Neuronal stem cell (in vitro differentiated cells): Measurements from ENCODE around the gene SUPT6H.
A peak's percentile ranks its signal among the peaks of the same experiment; 100 is the strongest.

Experiments used
- DNase-seq: peaks from one replicate; pipeline ENCODE4 v3.0.0-alpha.2; 2013; ENCODE audit warnings: low spot score
- H2AFZ ChIP-seq: one replicate; pipeline ENCODE4 v1.6.1; 2013; ENCODE audit warnings: mild to moderate bottlenecking, low read length, inconsistent platforms
- H2AK5ac ChIP-seq: 2 replicates; pipeline ENCODE4 v1.6.1; 2013; ENCODE audit warnings: low read depth, mild to moderate bottlenecking, inconsistent platforms, low read length, moderate library complexity, mixed read lengths
- H2BK120ac ChIP-seq: 2 replicates; pipeline ENCODE4 v1.6.1; 2013; ENCODE audit warnings: low read depth, mild to moderate bottlenecking, inconsistent platforms, low read length, moderate library complexity, mixed read lengths
- H2BK12ac ChIP-seq: one replicate; pipeline ENCODE4 v1.6.1; 2013; ENCODE audit warnings: low read length, inconsistent platforms
- H2BK15ac ChIP-seq: 2 replicates; pipeline ENCODE4 v1.6.1; 2013; ENCODE audit warnings: mild to moderate bottlenecking, low read length, inconsistent platforms, mixed read lengths
- H2BK5ac ChIP-seq: one replicate; pipeline ENCODE4 v1.6.1; 2013; ENCODE audit warnings: inconsistent platforms, mild to moderate bottlenecking, low read length, moderate library complexity
- H3K14ac ChIP-seq: one replicate; pipeline ENCODE4 v1.6.1; 2013; ENCODE audit warnings: low read length, inconsistent platforms
- H3K18ac ChIP-seq: 2 replicates; pipeline ENCODE4 v1.6.1; 2013; ENCODE audit warnings: low read length, inconsistent platforms
- H3K23ac ChIP-seq: 2 replicates; pipeline ENCODE4 v1.6.1; 2013; ENCODE audit warnings: low read depth, mild to moderate bottlenecking, mixed read lengths, low read length, inconsistent platforms; ENCODE audit not compliant: poor library complexity
- H3K27ac ChIP-seq: replicated peaks from 3 replicates; pipeline ENCODE4 v1.5.1; 2013; ENCODE audit warnings: low read length, inconsistent platforms
- H3K27me3 ChIP-seq, 3 experiments: 2 replicates each; pipeline ENCODE4 v1.6.1; 2013; ENCODE audit warnings: low read length in 3 of 3, mild to moderate bottlenecking in 2 of 3, inconsistent platforms in 1 of 3, low read depth in 1 of 3, mixed read lengths in 1 of 3, moderate library complexity in 1 of 3; ENCODE audit not compliant: control insufficient read depth in 3 of 3, insufficient read depth in 3 of 3
- H3K36me3 ChIP-seq, 2 donors: replicated peaks in 1 of 2; 2 replicates each; pipeline ENCODE4 v1.6.1; 2013; ENCODE audit warnings: low read length in 2 of 2; ENCODE audit not compliant: control insufficient read depth in 2 of 2, insufficient read depth in 2 of 2
- H3K4ac ChIP-seq: 2 replicates; pipeline ENCODE4 v1.6.1; 2013; ENCODE audit warnings: inconsistent platforms, mild to moderate bottlenecking, low read length, moderate library complexity
- H3K4me1 ChIP-seq, 2 donors: 1 replicate in 1 of 2; 2 replicates in 1 of 2; pipeline ENCODE4 v1.6.1; 2013; ENCODE audit warnings: low read length in 2 of 2, low read depth in 1 of 2; ENCODE audit not compliant: control insufficient read depth in 2 of 2, insufficient read depth in 1 of 2
- H3K4me2 ChIP-seq: one replicate; pipeline ENCODE4 v1.6.1; 2013; ENCODE audit warnings: mild to moderate bottlenecking, low read length, inconsistent platforms; ENCODE audit not compliant: insufficient read depth, poor library complexity, severe bottlenecking
- H3K4me3 ChIP-seq, 2 donors: 2 replicates each; pipeline ENCODE4 v1.5.1; 2013; ENCODE audit warnings: low read length in 2 of 2, mild to moderate bottlenecking in 2 of 2, inconsistent platforms in 1 of 2, moderate library complexity in 1 of 2
- H3K79me1 ChIP-seq: one replicate; pipeline ENCODE4 v1.6.1; 2013; ENCODE audit warnings: low read depth, mild to moderate bottlenecking, inconsistent platforms, low read length, moderate library complexity
- H3K9ac ChIP-seq: one replicate; pipeline ENCODE4 v1.6.1; 2013; ENCODE audit warnings: mild to moderate bottlenecking, low read depth, low read length, inconsistent platforms; ENCODE audit not compliant: poor library complexity
- H3K9me3 ChIP-seq, 2 donors: replicated peaks in 1 of 2; 2 replicates each; pipeline versions ENCODE3 to v1.6.1; 2013; ENCODE audit warnings: low read length in 2 of 2, mild to moderate bottlenecking in 2 of 2, inconsistent platforms in 1 of 2, low read depth in 1 of 2, mixed read lengths in 1 of 2, moderate library complexity in 1 of 2; ENCODE audit not compliant: control insufficient read depth in 2 of 2, insufficient read depth in 1 of 2
- H4K8ac ChIP-seq: one replicate; pipeline ENCODE4 v1.6.1; 2013; ENCODE audit warnings: low read depth, mild to moderate bottlenecking, inconsistent platforms, low read length, moderate library complexity
- H4K91ac ChIP-seq: one replicate; pipeline ENCODE4 v1.6.1; 2013; ENCODE audit warnings: low read length, low read depth, mild to moderate bottlenecking, inconsistent platforms; ENCODE audit not compliant: poor library complexity
- WGBS, 2 donors: extraction: QIAGEN DNeasy Blood & Tissue Kit; methylation state at CpG; one replicate each; pipeline ENCODE4 v1.1.7; 2013; ENCODE audit warnings: missing lambda C conversion rate in 2 of 2, mixed read lengths in 1 of 2; ENCODE audit not compliant: insufficient read length in 2 of 2, insufficient replicate concordance in 1 of 2; ENCODE audit errors: extremely low coverage in 2 of 2; 5-methylcytosine and 5-hydroxymethylcytosine counted together

The SUPT6H gene

DNA sequence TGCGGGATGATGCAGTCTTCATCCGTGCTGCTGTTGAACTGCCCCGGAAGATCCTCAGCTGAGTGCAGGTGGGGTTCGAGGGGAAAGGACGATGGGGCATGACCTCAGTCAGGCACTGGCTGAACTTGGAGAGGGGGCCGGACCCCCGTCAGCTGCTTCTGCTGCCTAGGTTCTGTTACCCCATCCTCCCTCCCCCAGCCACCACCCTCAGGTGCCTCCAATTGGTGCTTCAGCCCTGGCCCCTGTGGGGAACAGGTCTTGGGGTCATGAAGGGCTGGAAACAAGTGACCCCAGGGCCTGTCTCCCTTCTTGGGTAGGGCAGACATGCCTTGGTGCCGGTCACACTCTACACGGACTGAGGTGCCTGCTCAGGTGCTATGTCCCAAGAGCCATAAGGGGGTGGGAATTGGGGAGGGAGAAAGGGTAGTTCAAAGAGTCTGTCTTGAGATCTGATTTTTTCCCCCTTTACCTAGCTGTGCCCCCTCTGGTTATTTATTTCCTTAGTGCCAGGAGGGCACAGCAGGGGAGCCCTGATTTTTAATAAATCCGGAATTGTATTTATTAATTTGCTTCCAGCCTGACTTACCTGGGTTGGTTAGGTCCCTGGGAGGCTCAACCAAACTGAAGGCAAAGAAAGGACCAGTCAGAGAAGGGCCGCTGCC is 87.6 kb downstream of the SUPT6H start:
- no peak overlapping the region for H3K4ac ChIP-seq
- WGBS, 2 donors, result no CpG with 5 or more reads among the region's 11 CpGs
- no peak overlapping the region for H2BK15ac ChIP-seq
- H4K8ac ChIP-seq, result no peak overlapping the region
- no peak overlapping the region for H3K18ac ChIP-seq
- no peak overlapping the region for H2BK5ac ChIP-seq
- no peak overlapping the region for H3K4me2 ChIP-seq
- H3K9me3 ChIP-seq, result peaks cover 0 to 2% of the 10 kb centered on the region in 2 donors
- no peak overlapping the region for H2AK5ac ChIP-seq
- H2AFZ ChIP-seq, result no peak overlapping the region
- peak overlapping the region; percentile 61 for H3K23ac ChIP-seq
- no peak overlapping the region for H3K4me3 ChIP-seq
- H3K14ac ChIP-seq, result no peak overlapping the region
- H3K27me3 ChIP-seq, result no peaks in the 10 kb centered on the region
- H3K27ac ChIP-seq, result peak overlapping the region; percentile 51
- no peak for DNase-seq
- H4K91ac ChIP-seq, result no peak overlapping the region
- H3K79me1 ChIP-seq, result peaks cover 26% of the 10 kb centered on the region
- H3K36me3 ChIP-seq, result peaks cover 55 to 85% of the 10 kb centered on the region in 2 donors
- H3K9ac ChIP-seq, result no peak overlapping the region
- peaks cover 19 to 27% of the 10 kb centered on the region in 2 donors for H3K4me1 ChIP-seq
- H2BK120ac ChIP-seq, result peak overlapping the region; percentile 18
- no peak overlapping the region for H2BK12ac ChIP-seq

DNA sequence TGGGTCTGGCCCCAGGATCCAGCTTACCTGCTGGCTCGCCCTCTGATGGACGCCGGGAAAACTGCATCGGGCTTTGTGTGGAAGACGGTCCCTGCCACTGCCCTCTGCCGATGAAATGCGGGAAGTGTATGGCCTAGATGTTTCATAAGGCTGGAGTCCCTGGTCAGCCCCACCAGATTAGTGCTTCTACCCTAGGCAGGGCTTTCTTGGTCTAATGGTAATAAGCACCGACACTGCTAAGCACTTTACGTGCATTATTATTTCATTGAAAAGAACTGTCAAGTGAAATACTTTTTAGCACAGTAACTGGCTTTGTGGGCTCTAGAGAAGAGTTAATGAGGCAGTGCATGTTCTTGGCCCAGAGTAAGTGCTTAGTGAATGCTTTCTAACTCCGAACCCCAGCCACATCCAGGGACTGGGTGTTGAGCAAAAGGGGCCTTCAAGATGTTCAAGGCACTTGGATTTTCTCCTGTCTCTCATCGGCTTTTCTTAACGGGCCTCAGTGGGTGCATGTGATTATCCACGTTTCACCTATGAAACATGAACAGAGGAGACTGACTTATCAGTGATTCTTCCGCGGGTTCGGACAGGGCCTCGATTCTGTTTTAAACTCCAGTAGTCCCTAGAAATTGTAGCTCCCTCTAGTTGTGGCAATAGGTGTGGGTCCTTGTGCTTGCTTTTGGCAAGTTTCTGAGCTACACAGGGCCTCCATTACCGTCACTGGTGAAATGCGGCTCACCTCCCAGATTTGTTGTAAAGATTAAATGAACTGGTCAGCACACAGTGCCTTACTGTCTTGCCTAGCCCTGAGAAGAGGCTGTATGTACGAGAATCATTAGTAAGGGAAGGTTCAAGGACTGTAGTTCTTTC is 88.4 kb downstream of the SUPT6H start:
- no peak overlapping the region for H3K4me3 ChIP-seq
- no peak overlapping the region for H2BK5ac ChIP-seq
- no CpG with 5 or more reads among the region's 20 CpGs for WGBS, 2 donors
- H2AK5ac ChIP-seq, result no peak overlapping the region
- no peak overlapping the region for H3K4ac ChIP-seq
- no peaks in the 10 kb centered on the region for H3K27me3 ChIP-seq
- no peak overlapping the region for H2BK120ac ChIP-seq
- peaks cover 55 to 86% of the 10 kb centered on the region in 2 donors for H3K36me3 ChIP-seq
- no peak overlapping the region for H3K4me2 ChIP-seq
- H3K27ac ChIP-seq, result no peak overlapping the region
- no peak overlapping the region for H3K23ac ChIP-seq
- H3K79me1 ChIP-seq, result peaks cover 23% of the 10 kb centered on the region
- H3K9me3 ChIP-seq, result peaks cover 0 to 2% of the 10 kb centered on the region in 2 donors
- H2AFZ ChIP-seq, result no peak overlapping the region
- no peak overlapping the region for H3K9ac ChIP-seq
- no peak overlapping the region for H4K91ac ChIP-seq
- H3K14ac ChIP-seq, result no peak overlapping the region
- no peak overlapping the region for H2BK12ac ChIP-seq
- H4K8ac ChIP-seq, result no peak overlapping the region
- no peak overlapping the region for H2BK15ac ChIP-seq
- H3K18ac ChIP-seq, result no peak overlapping the region
- H3K4me1 ChIP-seq, result peaks cover 19 to 27% of the 10 kb centered on the region in 2 donors
- DNase-seq, result peak; percentile 89

DNA sequence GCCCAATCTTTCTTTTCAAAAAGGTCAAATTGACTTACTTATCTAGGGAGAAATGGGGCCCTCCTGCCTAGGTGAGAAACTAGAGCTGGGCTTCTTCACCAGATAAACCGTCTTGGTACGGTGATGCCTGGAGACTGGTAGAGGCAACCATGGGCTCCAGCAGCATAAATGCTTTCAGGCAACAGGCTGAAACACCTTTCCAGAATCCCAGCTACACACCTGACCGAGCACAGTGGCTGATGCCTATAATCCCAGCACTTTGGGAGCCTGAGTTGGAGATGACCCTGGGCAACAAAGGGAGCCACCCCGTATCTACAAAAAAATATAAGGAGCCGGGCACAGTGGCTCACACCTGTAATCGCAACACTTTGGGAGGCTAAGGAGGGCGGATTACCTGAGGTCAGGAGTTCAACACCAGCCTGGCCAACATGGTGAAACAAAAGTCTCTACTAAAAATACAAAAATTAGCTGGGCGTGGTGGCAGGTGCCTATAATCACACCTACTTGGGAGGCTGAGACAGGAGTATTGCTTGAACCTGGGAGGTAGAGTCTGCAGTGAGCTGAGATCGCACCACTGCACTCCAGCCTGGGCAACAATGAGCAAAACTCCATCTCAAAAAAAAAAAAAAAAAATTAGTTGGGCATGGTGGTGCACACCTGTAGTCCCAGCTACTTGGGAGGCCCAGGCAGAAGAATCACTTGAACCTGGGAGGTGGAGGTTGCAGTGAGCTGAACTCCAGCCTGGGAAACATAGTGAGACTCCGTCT is 89.8 kb downstream of the SUPT6H start:
- no peak overlapping the region for H3K4ac ChIP-seq
- H3K27me3 ChIP-seq, result no peaks in the 10 kb centered on the region
- no peak overlapping the region for H3K18ac ChIP-seq
- H2AK5ac ChIP-seq, result no peak overlapping the region
- H3K9me3 ChIP-seq, result peaks cover 0 to 2% of the 10 kb centered on the region in 2 donors
- no peak overlapping the region for H2BK120ac ChIP-seq
- H2BK12ac ChIP-seq, result no peak overlapping the region
- no peak overlapping the region for H4K91ac ChIP-seq
- no peak overlapping the region for H4K8ac ChIP-seq
- no peak for DNase-seq
- no peak overlapping the region for H3K9ac ChIP-seq
- H3K4me2 ChIP-seq, result no peak overlapping the region
- peaks cover 48 to 85% of the 10 kb centered on the region in 2 donors for H3K36me3 ChIP-seq
- WGBS, 2 donors, result no CpG with 5 or more reads among the region's 10 CpGs
- no peak overlapping the region for H2BK5ac ChIP-seq
- H2BK15ac ChIP-seq, result no peak overlapping the region
- H3K4me3 ChIP-seq, result no peak overlapping the region
- H3K4me1 ChIP-seq, result peaks cover 7 to 13% of the 10 kb centered on the region in 2 donors
- H3K79me1 ChIP-seq, result peaks cover 13% of the 10 kb centered on the region
- H3K23ac ChIP-seq, result no peak overlapping the region
- H3K14ac ChIP-seq, result no peak overlapping the region
- H3K27ac ChIP-seq, result no peak overlapping the region
- no peak overlapping the region for H2AFZ ChIP-seq
